ENCODE measurements around the gene KRTAP11-1.

Gene KRTAP11-1, protein sequence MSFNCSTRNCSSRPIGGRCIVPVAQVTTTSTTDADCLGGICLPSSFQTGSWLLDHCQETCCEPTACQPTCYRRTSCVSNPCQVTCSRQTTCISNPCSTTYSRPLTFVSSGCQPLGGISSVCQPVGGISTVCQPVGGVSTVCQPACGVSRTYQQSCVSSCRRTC

DNA sequence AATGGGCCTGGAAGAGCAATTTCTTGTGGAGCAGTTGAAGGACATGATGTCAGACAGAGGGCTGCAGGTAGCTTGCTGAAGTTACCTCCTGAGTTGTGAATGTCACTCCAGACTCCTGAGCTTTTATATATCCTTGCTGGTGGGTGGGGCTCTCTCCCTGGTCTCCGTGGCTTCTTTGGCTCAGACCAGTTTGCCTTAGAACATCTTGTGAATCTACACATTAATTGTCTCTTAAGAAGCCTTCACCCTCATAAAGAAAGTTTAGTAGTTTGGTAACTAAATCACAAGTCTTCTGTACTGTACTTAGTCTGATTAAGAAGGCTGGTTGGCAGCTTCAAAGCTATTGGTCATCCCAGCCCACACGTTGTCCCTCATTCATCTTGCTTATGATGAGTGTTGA is at the start of gene KRTAP11-1:
KRTAP11-1 (minus strand) TSS at position 101 of the 400 bp plus-strand sequence; CDS start at position 45, 56 bp downstream.
- no peak for DNase-seq (ENCODE audit: low read depth)

DNA sequence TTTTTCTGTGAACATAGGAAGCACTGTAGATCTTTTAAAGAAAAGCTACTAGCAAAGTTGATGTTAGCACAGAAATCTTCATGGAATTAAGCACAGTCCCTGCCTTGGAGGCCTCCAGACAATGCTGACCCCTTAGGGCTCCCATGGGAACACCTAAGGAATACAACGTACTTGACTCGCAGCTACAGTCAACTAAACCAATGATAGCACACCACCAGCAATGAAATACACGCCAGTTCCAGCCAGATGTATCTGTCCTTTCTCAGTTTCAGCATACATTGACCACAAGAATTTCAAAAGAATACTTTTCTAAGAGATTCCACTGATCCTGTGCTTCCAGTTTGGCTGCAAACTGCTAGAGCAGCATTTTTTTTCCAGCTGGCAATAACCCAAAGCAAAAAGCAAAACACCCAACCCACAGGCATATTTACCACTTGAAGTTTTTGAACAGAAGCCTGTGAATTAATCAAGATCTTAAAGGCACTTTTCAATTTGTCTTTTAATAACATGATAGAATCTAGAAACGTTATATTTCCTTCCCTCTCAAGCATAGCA is 42.8 kb upstream of the KRTAP11-1 start:
- DNase-seq (ENCODE audit: low read depth), result no peak

DNA sequence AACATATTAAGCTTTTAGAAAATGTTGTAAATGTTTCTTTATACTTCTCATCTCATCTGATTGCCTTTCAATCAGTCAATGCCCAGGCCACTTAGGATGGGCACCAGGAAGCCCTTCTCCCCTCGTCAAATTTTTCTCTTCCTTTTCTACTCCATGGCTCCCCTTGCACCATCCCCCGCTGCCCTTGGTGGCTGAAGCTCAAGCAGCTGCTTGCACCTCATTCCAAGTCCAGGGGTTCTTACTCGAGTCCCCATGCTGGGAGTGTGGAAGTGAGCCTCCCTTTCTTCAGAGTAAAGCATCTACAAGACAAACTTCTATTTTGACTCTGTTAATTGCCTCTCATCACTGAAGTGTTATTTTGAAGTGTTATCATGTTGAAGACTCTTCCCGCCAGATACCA is 39.7 kb upstream of the KRTAP11-1 start:
- no peak for DNase-seq (ENCODE audit: low read depth)

DNA sequence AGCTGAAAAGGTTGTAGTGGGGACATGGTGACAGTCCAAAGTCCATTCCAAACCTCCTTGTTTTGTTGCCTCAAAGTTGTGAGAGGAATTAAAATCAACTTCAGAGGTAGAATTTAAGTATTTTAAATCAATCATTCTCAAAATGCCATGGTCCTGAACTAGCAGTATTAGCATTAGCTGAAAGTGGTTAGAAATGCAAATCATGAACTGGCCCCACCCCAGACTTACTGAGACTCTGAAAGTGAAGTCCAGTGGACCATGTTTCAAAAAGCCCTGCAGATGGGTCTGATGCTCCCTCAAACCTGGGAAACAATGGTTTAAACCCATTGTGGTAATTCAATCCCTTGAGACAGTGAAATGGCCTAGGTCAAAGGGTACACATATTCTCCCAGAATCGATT is 36.2 kb upstream of the KRTAP11-1 start:
- DNase-seq (ENCODE audit: low read depth), result no peak

DNA sequence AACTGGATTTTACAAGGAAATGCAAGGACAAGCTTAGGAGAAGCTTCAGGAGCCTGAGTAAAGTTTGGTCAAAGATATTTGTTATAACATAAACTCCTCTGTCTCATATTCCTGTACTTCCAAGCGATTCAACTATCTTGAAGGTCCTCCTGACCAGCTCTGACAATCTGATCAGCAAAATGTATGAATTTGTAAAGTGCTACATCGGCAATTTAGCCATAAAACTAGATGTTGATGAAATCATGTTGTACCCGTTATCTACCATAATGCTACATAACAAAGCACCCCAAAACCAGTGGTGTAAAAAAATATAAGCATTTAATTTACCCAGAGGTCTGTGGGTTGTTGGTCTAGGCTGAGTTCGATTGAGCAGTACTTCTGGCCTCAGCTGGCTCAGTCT is 19.5 kb upstream of the KRTAP11-1 start:
- no peak for DNase-seq (ENCODE audit: low read depth)

DNA sequence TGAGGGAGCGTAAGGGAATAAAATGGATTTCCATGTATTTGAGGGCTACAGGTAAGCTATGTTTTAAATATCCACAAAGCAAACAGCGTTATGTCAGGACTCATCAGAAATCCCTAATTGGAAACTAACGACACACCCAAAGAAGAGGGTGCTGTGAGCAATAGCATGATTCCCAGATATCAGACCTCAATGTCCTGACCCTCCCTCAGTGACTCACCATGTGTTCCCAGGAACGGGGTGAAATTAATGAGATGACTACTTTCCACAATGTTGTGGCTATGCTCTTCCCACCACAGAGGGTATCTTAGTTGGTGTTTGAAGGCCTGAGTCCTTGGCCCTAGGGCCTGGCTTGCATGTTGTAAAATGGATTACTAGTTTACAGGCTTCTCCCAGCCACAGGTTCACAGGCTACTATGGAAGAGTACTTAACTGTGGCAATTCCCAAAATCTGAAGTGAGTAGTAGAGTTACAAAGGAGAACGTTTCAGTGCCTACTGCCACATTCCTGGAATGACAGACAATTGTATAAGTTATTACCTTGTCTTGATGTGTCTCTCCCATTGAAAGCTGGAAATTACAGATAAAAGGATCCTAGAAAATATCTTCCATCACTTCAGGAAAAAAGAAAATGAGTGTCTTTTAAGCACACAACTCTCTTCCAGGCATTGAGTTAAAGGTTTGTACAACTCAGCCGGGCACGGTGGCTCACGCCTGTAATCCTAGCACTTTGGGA is 1.7 kb upstream of the KRTAP11-1 start:
- no peak for DNase-seq (ENCODE audit: low read depth)

DNA sequence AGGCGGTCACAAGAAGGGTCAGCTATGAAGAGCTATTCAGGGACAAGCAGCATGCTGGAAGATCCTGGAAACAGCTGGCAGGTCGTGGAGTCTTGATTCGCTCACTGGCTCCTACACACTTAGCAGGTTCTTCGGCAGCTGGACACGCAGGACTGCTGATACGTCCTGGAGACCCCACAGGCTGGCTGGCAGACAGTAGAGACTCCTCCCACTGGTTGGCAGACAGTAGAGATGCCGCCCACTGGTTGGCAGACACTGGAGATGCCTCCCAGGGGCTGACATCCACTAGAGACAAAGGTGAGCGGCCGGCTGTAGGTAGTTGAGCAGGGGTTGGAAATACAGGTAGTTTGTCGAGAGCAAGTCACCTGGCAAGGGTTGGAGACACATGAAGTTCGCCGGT is 466 bp downstream of the KRTAP11-1 start:
- no peak for DNase-seq (ENCODE audit: low read depth)

DNA sequence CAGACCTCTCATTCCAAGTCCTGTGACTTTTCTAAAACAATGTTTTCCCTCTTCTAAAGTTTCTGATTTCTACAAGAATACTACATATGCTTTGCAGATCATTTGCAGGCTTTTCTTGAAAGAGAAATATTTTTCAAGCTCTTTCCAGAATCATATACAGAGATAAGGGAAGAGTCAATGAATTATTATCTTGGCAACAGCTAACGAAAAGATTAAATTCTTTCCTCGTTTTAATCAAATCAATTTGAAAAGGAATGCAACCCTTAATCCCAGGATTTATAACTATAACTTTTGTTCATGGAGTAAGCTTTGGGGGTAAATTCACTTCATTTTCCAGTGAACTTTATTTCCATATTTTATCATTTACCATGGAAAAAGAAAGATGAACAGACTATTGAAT is 6.9 kb downstream of the KRTAP11-1 start:
- DNase-seq (ENCODE audit: low read depth), result no peak

DNA sequence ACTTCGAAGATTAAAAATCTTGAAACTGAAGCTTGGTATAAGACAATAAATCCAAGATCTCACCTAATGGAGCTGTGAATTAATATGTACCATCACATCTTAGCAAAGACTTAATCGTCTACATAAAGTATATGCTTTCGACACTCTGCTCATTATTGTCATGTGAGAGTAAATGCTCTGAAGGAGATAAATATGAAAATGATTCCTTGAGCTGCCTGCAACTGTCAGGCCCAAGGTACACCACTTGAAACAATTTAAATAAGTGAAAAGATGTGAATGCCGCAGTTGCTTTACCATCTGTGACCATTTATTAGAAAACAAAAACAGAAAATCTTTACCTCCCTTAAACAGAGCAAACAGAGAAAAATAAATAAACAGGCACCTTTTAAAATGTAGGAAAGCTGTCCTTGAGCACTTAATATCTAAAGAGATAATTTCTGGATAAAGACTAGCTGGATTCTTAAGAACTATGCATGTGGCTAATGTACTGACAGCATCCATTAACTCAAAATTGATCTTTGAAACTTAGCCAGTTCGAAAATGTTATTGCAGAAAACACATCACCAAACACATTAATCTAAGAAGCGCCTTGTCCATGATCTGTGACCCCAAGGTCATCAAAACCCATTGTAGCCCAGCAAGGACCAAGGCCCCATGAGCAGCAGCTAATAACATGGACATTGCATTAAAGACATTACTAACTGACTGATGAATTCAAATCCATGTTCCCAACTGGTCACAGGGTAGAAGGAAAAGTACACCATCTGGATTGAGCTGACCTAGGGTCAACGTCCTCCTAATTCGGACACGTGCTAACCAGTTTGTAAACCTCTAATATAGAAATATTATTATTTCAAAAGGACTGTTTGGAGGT is 33.5 kb downstream of the KRTAP11-1 start:
- DNase-seq (ENCODE audit: low read depth), result no peak

DNA sequence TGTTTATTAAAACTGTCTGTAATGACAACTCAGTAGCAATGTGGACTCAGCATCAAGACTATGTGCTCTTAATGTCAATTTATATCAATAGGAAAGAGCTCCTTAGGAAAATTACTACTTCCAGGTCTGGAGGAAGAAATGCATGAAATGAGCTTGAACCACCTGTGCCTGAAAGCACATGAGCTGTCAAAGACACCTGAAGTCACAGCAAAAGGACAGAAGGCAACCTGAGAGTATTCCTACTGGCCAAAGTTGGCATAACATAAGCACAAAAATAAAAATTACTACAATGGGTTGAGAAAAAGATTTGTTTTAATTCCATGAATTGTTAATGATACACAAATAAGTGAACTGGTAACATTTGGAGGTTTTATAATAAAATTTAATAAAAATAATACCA is 38.4 kb downstream of the KRTAP11-1 start:
- no peak for DNase-seq (ENCODE audit: low read depth)

DNA sequence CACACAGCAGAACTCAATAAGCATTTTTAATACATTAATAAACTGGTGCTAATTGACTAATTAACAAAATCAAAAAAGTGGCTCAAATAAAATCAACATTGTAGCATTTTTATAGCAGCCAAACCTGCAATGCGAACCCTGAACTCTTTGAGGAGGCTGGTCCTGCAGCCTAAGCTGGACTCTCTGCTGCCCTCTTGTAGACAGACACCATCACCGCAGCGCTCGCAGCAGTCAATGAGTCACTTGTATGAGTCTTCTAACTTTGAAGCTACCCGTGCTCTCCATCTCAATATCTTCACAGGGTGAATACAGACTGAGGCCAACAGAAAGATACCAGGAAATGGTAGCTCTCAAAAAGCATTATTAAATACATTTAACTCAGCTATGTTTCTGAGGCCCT is 42.1 kb downstream of the KRTAP11-1 start:
- DNase-seq (ENCODE audit: low read depth), result no peak

DNA sequence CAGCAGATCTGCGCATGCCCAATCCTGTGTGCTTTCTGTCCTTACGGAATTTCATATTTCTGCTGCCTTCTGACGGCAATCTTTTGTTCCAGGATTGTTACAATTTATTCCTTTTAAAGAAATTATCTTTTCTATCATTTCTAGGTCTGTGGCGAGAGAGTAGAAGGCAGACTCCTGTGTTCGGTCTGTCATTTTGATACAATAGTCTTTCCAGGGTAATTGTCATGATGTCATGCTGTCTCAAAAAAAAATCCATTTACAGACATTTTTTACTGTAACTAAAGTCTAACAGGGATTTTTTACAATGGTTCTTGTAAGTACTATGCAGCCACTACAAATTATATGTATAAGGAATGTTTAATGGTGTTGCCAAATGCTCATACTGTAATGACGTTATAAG is 42.8 kb downstream of the KRTAP11-1 start:
- DNase-seq (ENCODE audit: low read depth), result no peak

DNA sequence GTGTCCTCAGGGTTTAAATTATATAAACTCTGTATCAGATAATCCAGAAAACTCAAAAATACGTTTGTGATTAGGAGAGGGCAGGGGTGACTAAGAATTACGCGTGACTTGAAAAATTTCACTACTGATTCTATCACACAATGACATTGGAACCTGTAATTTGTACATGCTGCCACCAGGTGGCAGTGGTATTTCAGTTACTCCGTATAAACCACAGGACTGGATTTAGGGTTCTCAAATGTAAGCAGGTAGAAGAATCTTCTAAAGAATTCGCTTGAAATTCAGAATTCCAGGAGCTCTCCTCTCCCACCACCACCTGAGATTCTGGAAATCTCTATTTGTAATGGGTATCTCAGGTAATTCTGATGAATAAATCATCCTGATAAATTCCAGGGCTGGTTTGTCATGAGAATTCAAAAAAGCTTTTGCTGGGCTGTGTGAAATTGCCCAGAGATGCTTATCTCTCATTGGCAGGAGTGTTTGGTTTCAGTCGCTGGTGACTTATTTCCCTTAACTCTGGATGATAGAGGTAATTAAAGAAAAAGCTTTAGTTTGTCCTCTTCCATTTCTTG is 50.1 kb downstream of the KRTAP11-1 start:
- no peak for DNase-seq (ENCODE audit: low read depth)

Measured in activated T-helper 1 cell treated with Interleukin-2 at 50 U/mL for 16 hours (primary cell).